Liver (tissue), 9 donors: ENCODE data around the gene ZDHHC21. TPM values are rescaled to one million over a fixed set of nuclear protein-coding genes. Genes with fewer than 3 reads are reported as not detected.
"Not testable (repeated sequence)": the region's sequence is repeated elsewhere in the genome, so short reads cannot be mapped to it uniquely, and the experiment has no call there.

ENCODE experiments used
- DNase-seq: peaks from one replicate; pipeline ENCODE4 v3.0.0-alpha.2; 2017; ENCODE audit warnings: low spot score
- H3K27ac ChIP-seq, 2 donors: one replicate each; pipeline ENCODE4 v1.7.0; 2013; ENCODE audit warnings: inconsistent platforms in 2 of 2, low read length in 2 of 2, control low read depth in 1 of 2, low read depth in 1 of 2, mild to moderate bottlenecking in 1 of 2
- H3K27me3 ChIP-seq, 4 donors: one replicate each; pipeline versions ENCODE4 v1.6.1 to v1.7.0; 2013; ENCODE audit warnings: low read length in 3 of 4, inconsistent platforms in 1 of 4, mild to moderate bottlenecking in 1 of 4, moderate library complexity in 1 of 4; ENCODE audit not compliant: control insufficient read depth in 4 of 4, insufficient read depth in 4 of 4
- H3K36me3 ChIP-seq, 4 donors: one replicate each; pipeline versions ENCODE4 v1.6.1 to v1.7.0; 2013; ENCODE audit warnings: low read length in 3 of 4, mild to moderate bottlenecking in 3 of 4, low read depth in 1 of 4, moderate library complexity in 1 of 4; ENCODE audit not compliant: control insufficient read depth in 4 of 4, insufficient read depth in 3 of 4
- H3K4me1 ChIP-seq, 4 donors: one replicate each; pipeline versions ENCODE4 v1.6.1 to v1.7.0; 2013; ENCODE audit warnings: low read length in 3 of 4, mild to moderate bottlenecking in 3 of 4, moderate library complexity in 1 of 4; ENCODE audit not compliant: control insufficient read depth in 4 of 4, insufficient read depth in 4 of 4
- H3K4me3 ChIP-seq, 3 donors: one replicate each; pipeline versions ENCODE4 v1.6.1 to v1.7.0; 2013; ENCODE audit warnings: low read length in 3 of 3, control low read depth in 1 of 3, low read depth in 1 of 3, mild to moderate bottlenecking in 1 of 3
- H3K9ac ChIP-seq, 2 donors: one replicate each; pipeline ENCODE4 v1.7.0; 2013; ENCODE audit warnings: low read length in 2 of 2, mild to moderate bottlenecking in 2 of 2, moderate library complexity in 2 of 2, control low read depth in 1 of 2, low read depth in 1 of 2
- H3K9me3 ChIP-seq, 4 donors: one replicate each; pipeline versions ENCODE4 v1.6.1 to v1.7.0; 2013; ENCODE audit warnings: low read length in 3 of 4; ENCODE audit not compliant: control insufficient read depth in 4 of 4
- ATF3 ChIP-seq: IDR thresholded peaks from 2 replicates; pipeline ENCODE4 v1.6.1; 2016; ENCODE audit warnings: antibody characterized with exemption
- CTCF ChIP-seq: fragments of 150-350 bp; IDR thresholded peaks from 2 replicates; pipeline ENCODE4 v1.5.1; 2017; ENCODE audit warnings: improper control_type of control experiment, low read depth, low read length; ENCODE audit not compliant: missing input control
- EGR1 ChIP-seq, 2 donors: IDR thresholded peaks; 2 replicates each; pipeline ENCODE4 v1.6.1; 2016 to 2018; ENCODE audit warnings: antibody characterized with exemption in 2 of 2, low read depth in 2 of 2
- FOXA2 ChIP-seq: IDR thresholded peaks from 2 replicates; pipeline ENCODE4 v1.6.1; 2016; ENCODE audit warnings: antibody characterized with exemption
- GABPA ChIP-seq, 2 donors: IDR thresholded peaks in 1 of 2; conservative IDR thresholded peaks in 1 of 2; 2 replicates each; pipeline ENCODE4 v1.6.1; 2016; ENCODE audit warnings: antibody characterized with exemption in 2 of 2, mild to moderate bottlenecking in 1 of 2, moderate library complexity in 1 of 2
- HNF4A ChIP-seq, 2 donors: conservative IDR thresholded peaks; 2 replicates each; pipeline ENCODE4 v1.6.1; 2016; ENCODE audit warnings: antibody characterized with exemption in 2 of 2, mild to moderate bottlenecking in 2 of 2
- HNF4G ChIP-seq: IDR thresholded peaks from 2 replicates; pipeline ENCODE4 v1.6.1; 2016; ENCODE audit warnings: antibody characterized with exemption
- JUND ChIP-seq, 2 donors: IDR thresholded peaks; 2 replicates each; pipeline ENCODE4 v1.6.1; 2016; ENCODE audit warnings: antibody characterized with exemption in 2 of 2
- MAX ChIP-seq: IDR thresholded peaks from 2 replicates; pipeline ENCODE4 v1.6.1; 2016; ENCODE audit warnings: antibody characterized with exemption
- NR2F2 ChIP-seq: IDR thresholded peaks from 2 replicates; pipeline ENCODE4 v1.6.1; 2016; ENCODE audit warnings: antibody characterized with exemption
- RAD21 ChIP-seq, 2 donors: IDR thresholded peaks; 2 replicates each; pipeline ENCODE4 v1.6.1; 2016; ENCODE audit warnings: antibody characterized with exemption in 2 of 2, mild to moderate bottlenecking in 2 of 2
- REST ChIP-seq: IDR thresholded peaks from 2 replicates; pipeline ENCODE4 v1.6.1; 2016; ENCODE audit warnings: antibody characterized with exemption, mild to moderate bottlenecking
- RXRA ChIP-seq, 2 donors: IDR thresholded peaks; 2 replicates each; pipeline ENCODE4 v1.6.1; 2017 to 2018; ENCODE audit warnings: antibody characterized with exemption in 2 of 2, mild to moderate bottlenecking in 1 of 2
- SP1 ChIP-seq: IDR thresholded peaks from 2 replicates; pipeline ENCODE4 v1.6.1; 2018; ENCODE audit warnings: antibody characterized with exemption, mild to moderate bottlenecking
- TAF1 ChIP-seq: conservative IDR thresholded peaks from 2 replicates; pipeline ENCODE4 v1.6.1; 2016; ENCODE audit warnings: antibody characterized with exemption, mild to moderate bottlenecking
- YY1 ChIP-seq: IDR thresholded peaks from 2 replicates; pipeline ENCODE4 v1.6.1; 2016; ENCODE audit warnings: antibody characterized with exemption, mild to moderate bottlenecking
- ZBTB33 ChIP-seq: IDR thresholded peaks from 2 replicates; pipeline ENCODE4 v1.6.1; 2016; ENCODE audit warnings: antibody characterized with exemption
- WGBS: extraction: QIAGEN DNeasy Blood & Tissue Kit; methylation state at CpG from one replicate; pipeline ENCODE4 v1.1.7; 2013; 5-methylcytosine and 5-hydroxymethylcytosine counted together
- polyA plus RNA-seq, 2 donors: library from polyadenylated mRNA; stranded (reverse) in 1 of 2; unstranded in 1 of 2; fragments of 200-250 nt in 1 of 2; fragments of >200 nt in 1 of 2; fragmentation: Nextera tagmentation in 1 of 2; extraction: Ambion mirVana in 1 of 2; gene quantifications; one replicate each; pipeline versions ENCODE4 v1.2.1 to v1.2.3, GENCODE V29; 2013 to 2015
- total RNA-seq, 2 donors: library from RNA; depleted of rRNA; stranded (reverse); fragments of >200 nt; gene quantifications; one replicate each; pipeline ENCODE4 v1.2.3, GENCODE V29; 2014
- donor health status: healthy.
- donor health status: healthy.
- donor health status: healthy.
- donor health status: healthy.
- donor health status: healthy.

Gene ZDHHC21
- total and polyA plus RNA-seq, 4 donors, result 1.3 to 6.0 (median 2.7) TPM

DNA sequence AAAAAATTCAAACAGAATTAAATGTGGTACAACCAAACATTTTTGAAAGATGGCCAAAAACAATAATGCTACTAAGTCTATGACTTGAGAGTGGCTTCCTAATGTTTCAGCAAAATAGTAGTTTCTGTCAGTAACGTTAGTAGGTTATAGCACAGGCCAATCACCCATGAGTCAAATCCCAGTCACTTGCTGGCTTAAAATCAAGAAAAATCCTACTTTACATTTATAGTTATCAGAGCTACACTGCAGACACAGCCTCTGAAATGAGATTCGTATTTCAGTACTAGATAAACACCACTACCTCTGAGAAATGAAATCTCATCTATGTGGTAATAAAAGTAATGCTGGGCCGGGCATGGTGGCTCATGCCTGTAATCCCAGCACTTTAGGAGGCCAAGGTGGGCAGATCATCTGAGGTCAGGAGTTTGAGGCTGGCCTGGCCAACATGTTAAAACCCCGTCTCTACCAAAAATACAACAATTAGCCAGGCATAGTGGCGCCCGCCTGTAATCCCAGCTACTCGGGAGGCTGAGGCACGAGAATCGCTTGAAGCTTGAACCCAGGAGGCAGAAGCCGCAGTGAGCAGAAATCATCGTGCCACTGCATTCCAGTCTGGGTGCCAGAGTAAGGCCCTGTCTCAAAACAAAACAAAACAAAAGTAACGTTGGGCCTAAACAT is 6.1 kb downstream of the ZDHHC21 start:
- Histone ChIP-seq H3K27me3 (no peaks in the 10 kb centered on the region), H3K36me3 (peaks cover 0 to 11% (median 2%) of the 10 kb centered on the region in 4 donors), H3K9me3 (no peaks in the 10 kb centered on the region), H3K9ac (no peak overlapping the region), H3K27ac (no peak overlapping the region), H3K4me3 (no peak overlapping the region), H3K4me1 (peaks cover 0 to 2% (median under 1%) of the 10 kb centered on the region in 4 donors)
- 95% methylated on average over 12 of the region's 12 CpGs for WGBS
- TF ChIP-seq YY1, result no peak
- no peak for TF ChIP-seq MAX
- no peak for TF ChIP-seq NR2F2
- TF ChIP-seq FOXA2, result no peak
- TF ChIP-seq SP1, result no peak
- no peak for TF ChIP-seq ATF3
- no peak for TF ChIP-seq HNF4A (conservative IDR thresholded peaks at IDR 0.05)
- TF ChIP-seq CTCF, result no peak
- TF ChIP-seq ZBTB33, result no peak
- no peak for TF ChIP-seq RXRA (IDR thresholded peaks at IDR 0.05)
- DNase-seq, result no peak

DNA sequence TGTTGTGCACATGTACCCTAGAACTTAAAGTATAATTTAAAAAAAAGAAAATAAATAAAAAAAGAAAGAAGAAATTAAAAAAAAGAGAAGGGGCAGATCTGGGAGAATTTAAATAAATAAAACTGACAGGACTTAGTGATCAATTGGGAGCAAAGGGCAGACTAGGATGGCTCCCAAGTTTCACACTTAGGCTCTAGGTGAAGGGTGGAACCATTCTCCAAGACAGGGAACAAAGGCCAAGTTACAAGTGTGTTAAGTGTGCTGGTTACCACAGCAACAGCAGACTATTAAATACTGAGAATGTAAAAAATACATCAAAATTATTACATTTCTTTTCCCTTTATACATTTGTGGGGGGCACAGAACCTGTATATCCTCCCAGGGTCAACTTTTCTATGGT is 7.1 kb downstream of the ZDHHC21 start:
- H3K9me3 ChIP-seq, result no peaks in the 10 kb centered on the region
- H3K4me1 ChIP-seq, result no peaks in the 10 kb centered on the region
- no peak overlapping the region for H3K27ac ChIP-seq
- H3K4me3 ChIP-seq, result no peak overlapping the region
- TF ChIP-seq HNF4A (conservative IDR thresholded peaks at IDR 0.05) (no peak), RAD21 (IDR thresholded peaks at IDR 0.05) (no peak), ATF3 (no peak), TAF1 (no peak), REST (no peak), HNF4G (no peak), CTCF (no peak), MAX (no peak), SP1 (no peak), GABPA (IDR thresholded peaks at IDR 0.05 in 1 of 2, conservative IDR thresholded peaks at IDR 0.05 in 1 of 2) (no peak), EGR1 (IDR thresholded peaks at IDR 0.05; ENCODE audit: low read depth in 2 of 2) (no peak), JUND (IDR thresholded peaks at IDR 0.05) (no peak)
- no peak for DNase-seq
- H3K9ac ChIP-seq, result no peak overlapping the region
- H3K27me3 ChIP-seq, result no peaks in the 10 kb centered on the region
- peaks cover 0 to 11% (median 2%) of the 10 kb centered on the region in 4 donors for H3K36me3 ChIP-seq

DNA sequence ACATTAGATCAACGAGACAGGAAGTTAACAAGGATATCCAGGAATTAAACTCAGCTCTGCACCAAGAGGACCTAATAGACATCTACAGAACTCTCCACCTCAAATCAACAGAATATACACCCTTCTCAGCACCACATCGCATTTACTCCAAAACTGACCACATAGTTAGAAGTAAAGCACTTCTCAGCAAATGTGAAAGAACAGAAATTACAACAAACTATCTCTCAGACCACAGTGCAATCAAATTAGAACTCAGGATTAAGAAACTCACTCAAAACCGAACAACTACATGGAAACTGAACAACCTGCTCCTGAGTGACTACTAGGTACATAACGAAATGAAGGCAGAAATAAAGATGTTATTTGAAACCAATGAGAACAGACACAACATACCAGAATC is 10.6 kb downstream of the ZDHHC21 start:
- not testable (repeated sequence) for H3K36me3 ChIP-seq, H3K4me1 ChIP-seq, H3K27ac ChIP-seq, H3K4me3 ChIP-seq, H3K27me3 ChIP-seq, H3K9me3 ChIP-seq, H3K9ac ChIP-seq, DNase-seq
- 96% methylated on average over 4 of the region's 4 CpGs for WGBS
